Measurements from ENCODE around the gene PUM1.
"Not testable (repeated sequence)": the region's sequence is repeated elsewhere in the genome, so short reads cannot be mapped to it uniquely, and the experiment has no call there.

PUM1 gene

DNA sequence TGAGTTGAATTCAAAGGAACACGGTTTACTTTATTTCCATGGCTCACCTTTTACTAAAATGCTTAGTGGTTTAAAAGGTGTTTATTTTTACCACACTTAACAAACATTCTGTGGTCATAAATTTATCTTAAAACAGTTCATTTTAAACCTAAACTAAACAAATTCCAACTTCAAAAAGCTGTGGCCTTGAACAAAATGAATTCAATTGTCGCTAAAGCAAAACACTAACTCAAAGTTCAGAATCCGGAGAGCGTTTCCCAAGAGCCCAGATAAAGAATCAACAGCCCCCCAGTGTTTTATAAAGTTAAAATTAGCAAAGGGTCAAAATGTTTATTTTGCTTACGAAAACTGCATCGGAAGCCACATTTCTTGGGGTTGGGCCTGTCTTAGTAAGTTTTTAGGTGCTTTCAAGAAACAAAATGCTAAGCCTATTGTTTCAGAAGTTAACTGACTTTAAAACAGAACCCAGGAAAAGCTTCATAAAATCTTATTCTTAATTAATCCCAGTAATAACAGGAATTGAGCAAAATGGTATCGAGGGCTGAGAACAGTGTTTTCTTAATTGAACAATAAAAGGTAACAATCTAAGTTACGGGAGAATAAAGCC is 1.3 kb downstream of the PUM1 start:
- DNase-seq (ENCODE audit: low read depth): no peak

DNA sequence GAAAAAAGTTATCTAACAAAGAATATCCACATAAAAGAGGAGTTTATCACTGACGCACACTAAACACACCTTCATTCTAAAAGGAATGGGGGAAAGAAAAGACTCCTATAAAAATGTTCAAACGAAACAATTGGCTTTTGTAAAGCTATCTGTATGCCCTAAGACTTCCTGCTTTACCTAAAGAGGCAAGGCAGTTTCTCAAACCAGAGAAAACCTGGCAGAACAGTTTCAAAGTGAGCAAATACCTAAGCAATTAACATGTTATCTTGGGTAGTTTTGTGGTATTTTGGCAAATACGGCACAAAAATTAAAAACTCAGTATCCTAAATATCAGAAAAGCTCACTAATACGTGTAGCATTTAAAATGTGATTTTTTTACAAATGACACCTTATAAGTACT is 1.9 kb downstream of the PUM1 start:
- DNase-seq (ENCODE audit: low read depth): no peak

DNA sequence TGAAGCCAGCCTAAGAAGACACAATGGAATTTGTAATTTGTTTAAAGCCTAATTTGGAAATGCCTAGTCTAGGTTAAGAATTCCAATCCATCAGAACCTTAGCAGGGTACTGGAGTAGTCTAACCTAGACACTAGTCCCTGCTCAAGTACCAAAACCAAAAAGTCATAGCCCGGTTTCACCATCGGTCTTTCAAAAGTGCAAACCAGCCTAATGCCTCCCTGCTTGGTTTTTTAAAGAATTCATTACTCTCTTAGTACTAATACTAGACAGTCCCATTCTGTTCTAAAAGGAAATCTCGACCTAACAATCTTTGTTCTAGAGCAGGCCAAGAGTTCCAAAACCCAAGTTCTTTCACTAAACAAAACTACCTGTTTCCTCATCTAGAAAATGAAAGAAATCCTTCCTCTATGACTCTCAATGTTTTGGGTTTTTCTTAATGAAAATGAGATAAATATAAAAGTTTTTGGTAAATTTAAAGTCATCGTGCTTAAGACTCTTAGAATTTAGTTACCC is 2.6 kb downstream of the PUM1 start:
- DNase-seq (ENCODE audit: low read depth): no peak

DNA sequence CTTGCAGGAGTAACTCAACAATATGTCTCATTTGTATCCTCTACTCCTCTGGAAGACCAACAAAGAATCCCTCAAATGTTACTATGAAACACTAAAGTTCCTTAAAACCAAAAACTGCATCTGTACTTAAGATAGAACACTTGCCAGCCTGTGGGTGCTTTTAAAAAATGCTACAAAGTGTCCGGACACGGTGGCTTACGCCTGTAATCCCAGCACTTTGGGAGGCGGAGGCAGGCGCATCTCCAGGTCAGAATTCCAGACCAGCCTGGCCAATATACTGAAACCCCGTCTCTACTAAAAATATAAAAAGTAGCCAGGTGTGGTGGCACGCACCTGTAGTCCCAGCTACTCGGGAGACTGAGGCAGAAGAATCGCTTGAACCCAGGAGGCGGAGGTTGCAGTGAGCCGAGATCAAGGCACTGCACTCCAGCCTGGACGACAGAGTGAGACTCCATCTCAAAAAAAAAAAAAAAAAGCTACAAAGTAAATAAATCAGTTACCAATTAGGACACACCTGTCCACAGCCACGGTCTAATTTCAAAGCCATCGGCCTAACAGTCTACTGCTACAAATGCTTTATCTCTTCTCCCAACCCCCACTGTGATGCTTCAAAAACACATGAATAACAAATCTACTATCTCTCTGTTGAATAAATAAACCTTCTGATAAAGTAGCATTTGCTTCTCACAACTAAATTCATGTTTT is 3.2 kb downstream of the PUM1 start:
- not testable (repeated sequence) for DNase-seq (ENCODE audit: low read depth)

DNA sequence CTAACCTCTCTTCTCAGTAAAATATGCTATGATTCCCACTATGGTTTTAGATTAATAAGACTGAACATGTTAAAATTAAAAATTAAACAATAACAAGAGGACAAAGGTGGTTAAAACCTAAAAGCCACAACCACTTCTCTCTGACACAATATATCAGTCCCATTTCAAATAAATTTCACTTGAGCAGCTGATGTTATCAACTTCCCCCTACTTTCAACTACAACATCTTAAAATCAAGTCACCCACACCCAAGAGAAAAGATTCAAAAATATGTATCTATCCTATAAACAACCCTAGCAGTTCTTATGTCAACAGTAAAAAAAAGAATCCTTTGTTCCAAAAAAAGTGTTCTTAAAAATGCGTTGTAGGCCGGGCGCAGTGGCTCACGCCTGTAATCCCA is 7.5 kb downstream of the PUM1 start:
- no peak for DNase-seq (ENCODE audit: low read depth)

DNA sequence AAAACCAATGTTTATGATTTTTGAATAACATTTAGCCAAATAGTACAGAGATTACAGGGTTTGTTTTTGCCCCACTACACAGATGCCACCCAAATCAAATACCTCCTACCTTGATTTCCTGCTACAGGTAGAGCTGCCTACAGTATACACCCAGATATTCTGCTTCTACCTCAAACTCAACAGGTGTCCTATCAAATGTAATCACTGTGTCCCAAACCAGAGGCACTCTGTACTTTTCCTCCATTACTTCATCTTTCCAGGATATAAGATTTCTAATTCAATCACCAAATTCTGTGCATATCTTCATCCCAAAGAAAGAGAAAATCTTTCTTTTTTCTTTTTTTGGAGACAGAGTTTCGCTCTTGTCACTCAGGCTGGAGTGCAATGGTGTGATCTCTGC is 9.6 kb downstream of the PUM1 start:
- no peak for DNase-seq (ENCODE audit: low read depth)

DNA sequence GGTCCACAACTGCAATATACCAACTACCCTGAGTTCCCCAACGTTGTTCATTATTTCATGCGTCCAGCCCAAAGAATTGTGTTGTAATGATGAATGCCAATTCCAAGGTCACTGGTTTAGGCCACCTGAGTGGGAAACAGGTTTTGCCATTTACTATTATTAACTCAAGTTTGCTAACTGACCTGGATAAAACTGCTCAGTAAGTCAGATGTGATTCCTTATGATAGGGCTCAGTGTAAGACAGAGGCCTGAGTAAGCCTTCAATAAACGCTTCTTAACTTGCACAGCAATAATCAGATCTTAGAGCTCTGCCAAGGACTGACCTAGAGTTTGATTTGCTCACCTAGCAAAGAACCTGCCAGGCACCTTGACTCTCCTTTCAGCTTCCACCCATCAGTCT is 10.0 kb downstream of the PUM1 start:
- DNase-seq (ENCODE audit: low read depth): no peak

DNA sequence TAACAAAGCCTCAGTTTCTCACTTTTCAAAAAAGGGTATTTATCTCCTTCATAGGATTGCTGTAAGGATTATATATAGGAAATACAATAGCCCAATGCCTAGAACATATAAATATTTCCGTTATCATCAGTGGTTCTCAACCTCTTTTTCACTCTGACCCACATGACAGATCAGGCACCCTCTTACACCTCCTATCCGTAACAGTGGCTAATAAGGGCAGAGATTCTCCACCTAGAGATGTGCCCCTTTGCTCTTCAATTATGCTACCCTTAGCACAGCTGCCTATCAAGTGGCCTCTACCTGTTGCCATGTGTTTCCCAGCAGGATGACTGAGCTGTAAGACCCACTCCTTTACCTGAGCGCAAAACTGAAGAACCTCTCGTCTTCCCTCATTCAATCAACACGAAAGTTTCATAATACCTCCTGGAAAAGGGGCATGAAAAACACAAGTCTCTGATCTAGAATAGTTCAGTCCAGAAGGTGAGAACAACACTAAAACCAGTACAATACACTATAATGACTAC is 10.5 kb downstream of the PUM1 start:
- DNase-seq (ENCODE audit: low read depth): no peak

DNA sequence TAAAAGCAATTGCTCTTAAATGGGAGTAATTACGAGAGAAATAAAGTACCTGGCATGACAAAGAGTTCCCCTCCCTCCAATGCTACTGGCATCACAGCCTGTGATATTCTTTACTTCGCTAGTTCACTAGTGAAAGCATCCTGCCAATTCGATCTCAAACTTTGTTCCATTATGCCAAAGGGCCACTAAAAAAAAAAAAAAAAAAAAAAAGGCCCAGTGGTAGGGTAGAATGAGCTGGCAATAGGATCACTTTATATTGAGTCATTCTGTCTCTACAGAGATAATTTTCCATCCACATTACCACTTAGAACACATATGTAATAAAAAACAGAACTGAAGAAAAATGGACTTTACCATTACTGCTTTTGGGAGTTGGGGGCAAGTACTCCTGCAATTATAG is 11.2 kb downstream of the PUM1 start:
- peak; percentile 58 for DNase-seq (ENCODE audit: low read depth)

DNA sequence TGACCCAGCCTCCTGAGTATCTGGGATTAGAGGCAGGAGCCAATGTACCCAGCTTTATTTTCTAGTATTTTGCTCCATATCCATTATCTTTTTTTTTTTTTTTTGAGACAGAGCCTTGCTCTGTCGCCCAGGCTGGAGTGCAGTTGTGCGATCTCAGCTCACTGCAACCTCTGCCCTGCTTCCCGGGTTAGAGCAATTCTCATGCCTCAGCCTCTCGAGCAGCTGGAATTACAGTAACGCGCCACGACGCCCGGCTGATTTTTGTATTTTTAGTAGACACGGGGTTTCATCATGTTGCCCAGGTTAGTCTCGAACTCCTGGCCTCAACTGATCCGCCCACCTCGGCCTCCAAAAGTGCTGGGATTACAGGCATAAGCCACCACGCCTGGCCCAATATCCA is 12.9 kb downstream of the PUM1 start:
- DNase-seq (ENCODE audit: low read depth): not testable (repeated sequence)

DNA sequence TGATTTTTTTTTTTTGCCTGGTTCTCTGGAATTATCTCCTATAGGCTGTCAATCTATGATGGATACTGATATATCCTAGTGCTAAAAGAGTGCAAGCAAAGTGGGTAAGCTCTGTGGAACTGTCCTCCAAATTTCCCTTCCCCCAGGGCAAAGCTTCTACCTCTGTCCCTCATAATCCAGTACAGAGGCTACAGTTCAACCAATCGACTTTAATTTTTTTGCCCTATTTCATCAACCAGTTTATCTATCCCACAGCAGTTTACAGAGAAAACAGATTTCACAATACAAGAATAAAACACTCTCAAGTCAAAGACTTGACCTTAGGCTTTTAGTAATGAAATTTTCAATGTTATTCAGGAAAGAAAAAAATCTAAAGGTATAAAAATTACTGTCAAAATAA is 13.9 kb downstream of the PUM1 start:
- no peak for DNase-seq (ENCODE audit: low read depth)

DNA sequence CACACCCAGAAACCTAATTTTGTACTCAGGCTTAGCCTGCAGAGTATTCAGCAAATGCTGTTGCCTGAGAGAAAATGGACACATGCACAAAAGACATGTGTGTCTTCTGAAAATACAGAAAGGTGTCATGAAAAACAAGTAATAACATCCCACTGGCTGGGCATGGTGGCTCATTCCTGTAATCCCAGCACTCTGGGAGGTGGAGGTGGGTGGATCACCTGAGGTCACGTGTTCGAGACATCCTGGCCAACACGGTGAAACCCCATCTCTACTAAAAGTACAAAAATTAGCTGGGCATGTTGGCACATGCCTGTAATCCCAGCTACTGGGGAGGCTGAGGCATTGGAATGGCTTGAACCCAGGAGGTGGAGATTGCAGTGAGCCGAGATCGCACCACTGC is 18.0 kb downstream of the PUM1 start:
- not testable (repeated sequence) for DNase-seq (ENCODE audit: low read depth)

DNA sequence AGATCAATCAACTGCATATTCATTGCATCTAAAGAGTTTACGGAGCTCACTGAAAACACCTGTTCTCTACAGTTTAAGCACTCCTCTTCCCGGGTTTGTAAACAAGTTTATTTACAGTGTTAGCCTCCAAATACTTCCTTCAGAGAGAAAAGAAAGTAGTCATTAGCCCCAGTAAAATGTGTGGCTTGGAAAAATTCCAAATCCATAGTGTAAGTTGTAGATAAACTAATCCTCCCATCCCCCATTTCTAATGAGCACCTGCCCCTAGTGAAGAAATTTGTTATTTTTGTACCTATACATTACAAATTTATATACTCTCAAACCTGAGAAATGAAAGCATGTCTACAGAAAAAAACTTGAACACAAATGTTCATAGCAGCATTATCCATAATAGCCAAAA is 21.9 kb downstream of the PUM1 start:
- no peak for DNase-seq (ENCODE audit: low read depth)

DNA sequence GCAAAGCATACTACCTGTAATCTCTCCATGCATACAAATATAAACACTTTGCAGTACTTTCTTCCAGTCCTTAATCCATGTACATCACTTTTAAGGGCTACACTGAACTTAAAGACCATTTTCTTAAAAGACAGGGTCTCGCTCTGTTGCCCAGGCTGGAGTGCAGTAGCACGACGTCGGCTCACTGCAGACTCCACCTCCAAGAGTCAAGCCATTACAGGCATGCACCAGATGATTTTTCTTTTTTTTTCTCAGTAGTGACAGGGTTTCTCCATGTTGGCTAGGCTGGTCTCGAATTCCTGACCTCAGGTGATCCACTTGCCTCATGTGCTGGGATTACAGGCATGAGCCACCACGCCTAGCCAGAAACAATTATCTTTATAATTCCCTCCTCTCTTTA is 22.9 kb downstream of the PUM1 start:
- no peak for DNase-seq (ENCODE audit: low read depth)

DNA sequence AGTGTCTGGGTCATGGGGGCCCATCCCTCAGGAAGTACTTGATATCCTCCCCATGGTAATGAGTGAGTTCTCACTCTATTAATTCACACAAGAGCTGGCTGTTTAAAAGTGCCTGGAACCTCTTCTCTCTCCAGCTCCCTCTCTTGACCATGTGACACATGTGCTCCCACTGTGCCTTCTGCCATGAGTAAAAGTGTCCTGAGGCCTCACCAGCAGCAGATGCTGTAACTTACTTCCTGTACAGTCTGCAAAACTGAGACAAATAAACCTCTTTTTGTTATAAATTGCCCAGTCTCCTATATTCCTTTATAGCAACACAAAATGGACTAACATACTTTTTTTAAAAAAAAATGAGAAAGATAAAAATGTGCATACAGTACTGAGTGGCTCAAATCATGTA is 24.0 kb downstream of the PUM1 start:
- DNase-seq (ENCODE audit: low read depth): no peak

DNA sequence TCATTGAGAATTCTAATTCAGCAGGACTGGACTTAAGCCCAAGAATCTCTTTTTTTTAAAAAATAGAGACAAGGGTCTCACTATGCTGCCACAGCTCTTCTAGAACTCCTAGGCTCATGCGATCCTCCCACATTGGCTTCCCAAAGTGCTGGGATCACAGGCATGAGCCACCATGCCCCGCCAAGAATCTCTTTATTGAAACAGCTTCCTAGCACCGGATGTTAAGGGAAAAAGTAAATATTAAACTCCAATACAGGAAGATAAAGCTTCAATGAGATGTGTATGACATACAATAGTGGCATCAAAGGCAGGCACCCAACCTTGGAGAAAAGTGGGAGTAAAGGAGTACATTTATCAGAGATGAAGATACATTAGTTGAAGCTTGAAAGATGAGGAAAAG is 25.5 kb downstream of the PUM1 start:
- no peak for DNase-seq (ENCODE audit: low read depth)

DNA sequence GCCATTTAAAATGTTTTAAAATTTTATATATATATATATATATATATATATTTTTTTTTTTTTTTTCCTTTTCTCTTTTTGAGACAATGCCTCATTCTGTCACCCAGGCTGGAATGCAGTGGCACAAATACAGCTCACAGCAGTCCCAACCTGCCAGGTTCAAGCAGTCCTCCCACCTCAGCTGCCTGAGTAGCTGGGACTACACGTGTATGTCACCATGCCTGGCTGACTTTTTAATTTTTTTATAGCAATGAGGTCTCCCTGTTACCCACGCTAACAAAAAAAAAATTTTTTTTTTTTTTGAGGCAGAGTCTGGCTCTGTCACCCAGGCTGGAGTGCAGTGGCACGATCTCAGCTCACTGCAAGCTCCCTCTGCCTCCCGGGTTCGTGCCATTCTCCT is 26.6 kb downstream of the PUM1 start:
- DNase-seq (ENCODE audit: low read depth): not testable (repeated sequence)

DNA sequence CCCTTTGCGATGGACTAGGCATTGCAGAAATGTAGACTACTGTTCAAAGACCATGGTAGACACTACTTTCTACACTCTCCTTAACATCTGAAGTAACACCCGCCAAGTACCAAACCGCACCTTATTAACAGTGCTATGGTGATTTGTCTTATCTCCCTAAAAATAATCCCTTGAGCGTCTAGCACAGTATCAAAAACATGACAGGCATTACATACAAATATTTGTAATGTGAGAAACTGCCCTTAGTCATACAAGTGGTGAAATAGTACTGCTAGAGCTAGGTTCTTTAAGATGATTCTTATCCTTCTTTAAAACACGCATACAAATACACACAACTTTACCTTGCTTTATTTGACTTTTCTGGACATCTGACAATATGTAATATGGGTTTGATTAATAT is 27.2 kb downstream of the PUM1 start:
- peak; percentile 46 for DNase-seq (ENCODE audit: low read depth)

DNA sequence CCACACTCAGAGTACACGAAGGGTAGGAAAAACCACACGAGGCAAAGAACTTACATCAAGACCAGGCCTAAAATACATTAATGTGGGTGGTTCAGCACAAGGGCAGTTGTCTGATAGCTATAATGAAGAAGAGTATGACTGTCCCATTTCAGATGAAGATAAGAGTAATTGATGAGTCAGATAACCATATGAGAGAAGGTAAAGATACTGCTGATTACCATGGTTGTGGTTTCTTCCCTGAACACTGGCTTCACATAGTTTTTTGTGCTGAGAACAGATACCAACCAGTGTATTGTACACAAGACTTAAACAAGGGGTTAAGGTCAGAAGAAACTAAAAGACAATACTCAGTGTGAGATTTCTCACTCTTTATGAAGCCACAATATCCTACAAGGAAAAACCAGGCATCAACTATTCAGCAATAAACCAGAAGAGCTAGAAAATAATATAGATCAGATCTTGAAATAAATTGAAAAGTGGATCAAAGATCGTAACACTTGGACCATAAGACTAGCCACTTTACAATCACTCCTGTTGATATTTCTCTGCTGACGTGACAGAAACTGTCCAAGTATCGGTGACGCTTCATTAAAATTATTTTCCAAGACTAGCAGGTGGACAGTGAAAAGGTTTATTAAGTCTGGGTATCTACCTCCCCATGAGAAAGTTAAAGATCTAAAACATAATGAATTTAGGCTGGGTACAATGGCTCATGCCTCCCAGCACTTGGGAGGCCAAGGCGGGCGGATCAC is 28.6 kb downstream of the PUM1 start:
- DNase-seq (ENCODE audit: low read depth): no peak

DNA sequence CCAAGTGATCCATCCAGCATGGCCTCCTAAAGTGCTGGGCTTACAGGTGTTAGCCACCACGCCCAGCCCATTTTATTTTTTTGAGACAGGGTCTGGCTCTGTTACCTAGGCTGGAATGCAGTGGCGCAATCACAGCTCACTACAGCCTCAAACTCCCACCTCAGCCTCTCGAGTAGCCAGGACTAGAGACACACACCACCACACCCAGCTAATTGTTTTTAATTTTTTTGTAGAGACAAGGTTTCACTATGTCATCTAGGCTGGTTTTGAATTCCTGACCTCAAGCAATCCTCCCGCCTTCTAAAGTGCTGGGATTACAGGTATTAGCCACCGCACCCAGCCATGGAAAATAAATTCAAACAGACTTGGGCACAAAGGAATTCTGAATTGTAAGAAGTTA is 31.9 kb downstream of the PUM1 start:
- DNase-seq (ENCODE audit: low read depth): no peak

DNA sequence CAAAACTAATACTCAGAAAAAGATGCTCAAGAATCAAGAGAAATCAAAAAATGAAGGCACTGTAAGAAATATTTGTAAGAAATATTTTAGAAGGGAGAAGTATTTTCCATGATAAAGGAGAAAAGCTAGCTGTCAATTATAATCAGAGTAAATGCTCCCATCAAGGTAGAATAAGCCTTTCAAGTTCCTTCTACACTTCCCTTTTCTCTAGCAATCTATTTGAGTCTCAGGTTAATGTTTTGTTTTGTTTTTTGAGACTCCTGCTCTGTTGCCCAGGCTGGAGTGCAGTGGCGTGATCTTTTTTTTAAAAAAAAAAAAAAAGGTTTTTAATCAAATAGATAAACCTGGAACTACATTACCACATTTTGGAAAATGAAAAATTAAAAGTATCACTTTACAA is 33.3 kb downstream of the PUM1 start:
- no peak for DNase-seq (ENCODE audit: low read depth)

DNA sequence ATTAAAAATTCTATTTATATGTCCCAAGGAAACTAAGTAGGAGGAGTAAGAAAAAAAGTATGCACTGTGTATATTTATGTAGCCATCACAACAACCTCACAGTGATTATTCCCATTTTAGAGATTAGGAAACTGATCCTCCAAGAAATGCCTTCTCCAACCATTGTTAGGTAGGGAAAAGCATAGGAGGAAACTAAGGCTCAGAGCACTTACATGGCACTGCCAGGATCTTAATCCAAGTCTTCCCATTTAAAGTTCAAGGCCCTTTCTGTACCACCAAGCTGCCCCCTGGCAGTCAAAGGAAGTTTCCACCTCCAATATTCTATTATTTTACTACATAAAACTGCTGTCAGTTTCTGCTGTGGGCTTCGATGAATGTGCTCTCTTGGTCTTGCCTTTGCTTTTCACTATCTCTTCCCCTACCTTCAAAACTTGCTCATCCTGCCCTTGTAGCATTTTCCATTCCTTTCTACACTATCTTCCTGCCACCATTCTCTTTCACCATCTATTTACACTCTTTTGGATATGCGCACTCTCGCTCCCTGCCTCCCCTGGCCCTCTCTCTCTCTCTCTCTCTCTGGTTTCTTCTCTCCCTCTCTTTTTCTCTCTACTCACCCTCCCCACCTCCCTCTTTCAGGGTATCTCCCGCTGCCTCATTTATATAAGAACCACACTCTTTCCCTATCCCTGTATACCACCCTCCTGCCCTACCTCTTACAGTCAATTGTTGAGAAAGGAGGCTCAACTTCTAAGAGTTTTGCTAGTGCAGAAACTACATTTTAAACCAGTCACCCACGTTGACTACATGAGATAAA is 34.0 kb downstream of the PUM1 start:
- DNase-seq (ENCODE audit: low read depth): no peak
